C4-2B (cell line): ENCODE measurements around the gene MIPEP.

Source experiments
- ZFX ChIP-seq: fragments of 450-650 bp; IDR thresholded peaks from 2 replicates; pipeline ENCODE4 v1.6.1; 2017
- TF ChIP-seq, protein P1 (sequence below): fragments of 450-650 bp; conservative IDR thresholded peaks from 2 replicates; pipeline ENCODE4 v1.5.1; 2017; ENCODE audit warnings: mild to moderate bottlenecking

DNA sequence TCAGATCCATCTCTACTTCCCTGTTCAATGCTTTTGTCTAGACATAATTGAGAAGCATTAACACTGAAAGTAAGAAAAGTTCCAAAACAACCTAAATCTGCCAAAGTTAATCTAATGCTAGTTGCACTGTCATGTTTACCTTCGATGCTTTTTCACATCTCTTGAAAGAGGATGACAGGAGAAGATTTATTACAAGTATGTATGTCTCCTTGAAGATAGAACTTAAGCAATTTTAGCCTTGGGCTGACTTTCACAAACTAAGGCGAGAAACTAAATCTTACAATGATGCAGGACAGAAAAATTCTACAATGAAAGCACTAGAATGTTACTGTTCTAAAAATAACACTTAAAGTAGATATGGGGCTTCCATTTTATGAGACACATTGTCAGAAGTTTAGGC is 64.0 kb downstream of the MIPEP start:
- TF ChIP-seq, protein P1, sequence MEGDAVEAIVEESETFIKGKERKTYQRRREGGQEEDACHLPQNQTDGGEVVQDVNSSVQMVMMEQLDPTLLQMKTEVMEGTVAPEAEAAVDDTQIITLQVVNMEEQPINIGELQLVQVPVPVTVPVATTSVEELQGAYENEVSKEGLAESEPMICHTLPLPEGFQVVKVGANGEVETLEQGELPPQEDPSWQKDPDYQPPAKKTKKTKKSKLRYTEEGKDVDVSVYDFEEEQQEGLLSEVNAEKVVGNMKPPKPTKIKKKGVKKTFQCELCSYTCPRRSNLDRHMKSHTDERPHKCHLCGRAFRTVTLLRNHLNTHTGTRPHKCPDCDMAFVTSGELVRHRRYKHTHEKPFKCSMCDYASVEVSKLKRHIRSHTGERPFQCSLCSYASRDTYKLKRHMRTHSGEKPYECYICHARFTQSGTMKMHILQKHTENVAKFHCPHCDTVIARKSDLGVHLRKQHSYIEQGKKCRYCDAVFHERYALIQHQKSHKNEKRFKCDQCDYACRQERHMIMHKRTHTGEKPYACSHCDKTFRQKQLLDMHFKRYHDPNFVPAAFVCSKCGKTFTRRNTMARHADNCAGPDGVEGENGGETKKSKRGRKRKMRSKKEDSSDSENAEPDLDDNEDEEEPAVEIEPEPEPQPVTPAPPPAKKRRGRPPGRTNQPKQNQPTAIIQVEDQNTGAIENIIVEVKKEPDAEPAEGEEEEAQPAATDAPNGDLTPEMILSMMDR = no peak
- no peak for TF ChIP-seq ZFX
